Thyroid gland (tissue), 4 donors: ENCODE data around the gene MUS81. TPM values are rescaled to one million over a fixed set of nuclear protein-coding genes. Genes with fewer than 3 reads are reported as not detected.
A peak's percentile ranks its signal among the peaks of the same experiment; 100 is the strongest.

Experiments used
- DNase-seq, 2 donors: peaks; one replicate each; pipeline ENCODE4 v3.0.0-alpha.2; 2019
- H3K27ac ChIP-seq, 3 donors: fragments of 200-600 bp; sonication (generic); 1 replicate in 2 of 3; 2 replicates in 1 of 3; pipeline ENCODE4 v1.5.1; 2016 to 2019; ENCODE audit warnings: mild to moderate bottlenecking in 1 of 3, moderate library complexity in 1 of 3
- H3K27me3 ChIP-seq: fragments of 200-600 bp; sonication (generic); one replicate; pipeline ENCODE4 v1.5.1; 2019
- H3K36me3 ChIP-seq, 2 donors: fragments of 200-600 bp; sonication (generic); one replicate each; pipeline ENCODE4 v1.5.1; 2016 to 2019
- H3K4me1 ChIP-seq, 2 donors: fragments of 200-600 bp; sonication (generic); one replicate each; pipeline ENCODE4 v1.5.1; 2017 to 2019
- H3K4me3 ChIP-seq, 3 donors: fragments of 200-600 bp; sonication (generic); replicated peaks in 1 of 3; 1 replicate in 2 of 3; 2 replicates in 1 of 3; pipeline ENCODE4 v1.5.1; 2016; ENCODE audit warnings: mild to moderate bottlenecking in 1 of 3
- H3K9me3 ChIP-seq: fragments of 200-600 bp; sonication (generic); one replicate; pipeline ENCODE4 v1.5.1; 2017
- POLR2A ChIP-seq, 2 donors: fragments of 450-650 bp; IDR thresholded peaks; one replicate each; pipeline ENCODE4 v1.6.1; 2017; ENCODE audit warnings: antibody characterized with exemption in 2 of 2, mild to moderate bottlenecking in 2 of 2, moderate library complexity in 1 of 2
- WGBS, 2 donors: methylation state at CpG; one replicate each; pipeline ENCODE4 v1.1.5; 2017; 5-methylcytosine and 5-hydroxymethylcytosine counted together
- intact Hi-C: fragments of 100-400 bp; cut with DNase I; formaldehyde crosslinking; loops from one replicate; pipeline ENCODE4 v1.15.1; 2023
- total RNA-seq, 4 donors: library from RNA; depleted of rRNA; stranded (reverse); fragments of >200 nt; gene quantifications; one replicate each; pipeline ENCODE4 v1.2.3, GENCODE V29; 2016
- TF ChIP-seq, protein P1 (sequence below), 6 experiments: fragments of 200-600 bp in 3 of 6; fragments of 450-650 bp in 3 of 6; sonication (generic) in 3 of 6; IDR thresholded peaks; one replicate each; pipeline ENCODE4 v1.5.1; 2016 to 2019; ENCODE audit warnings: antibody characterized with exemption in 6 of 6, mild to moderate bottlenecking in 2 of 6, inconsistent platforms in 1 of 6, moderate library complexity in 1 of 6

The MUS81 gene
- total RNA-seq, 4 donors from 2014 or later = 31.8 to 61.9 (median 42.5) TPM

DNA sequence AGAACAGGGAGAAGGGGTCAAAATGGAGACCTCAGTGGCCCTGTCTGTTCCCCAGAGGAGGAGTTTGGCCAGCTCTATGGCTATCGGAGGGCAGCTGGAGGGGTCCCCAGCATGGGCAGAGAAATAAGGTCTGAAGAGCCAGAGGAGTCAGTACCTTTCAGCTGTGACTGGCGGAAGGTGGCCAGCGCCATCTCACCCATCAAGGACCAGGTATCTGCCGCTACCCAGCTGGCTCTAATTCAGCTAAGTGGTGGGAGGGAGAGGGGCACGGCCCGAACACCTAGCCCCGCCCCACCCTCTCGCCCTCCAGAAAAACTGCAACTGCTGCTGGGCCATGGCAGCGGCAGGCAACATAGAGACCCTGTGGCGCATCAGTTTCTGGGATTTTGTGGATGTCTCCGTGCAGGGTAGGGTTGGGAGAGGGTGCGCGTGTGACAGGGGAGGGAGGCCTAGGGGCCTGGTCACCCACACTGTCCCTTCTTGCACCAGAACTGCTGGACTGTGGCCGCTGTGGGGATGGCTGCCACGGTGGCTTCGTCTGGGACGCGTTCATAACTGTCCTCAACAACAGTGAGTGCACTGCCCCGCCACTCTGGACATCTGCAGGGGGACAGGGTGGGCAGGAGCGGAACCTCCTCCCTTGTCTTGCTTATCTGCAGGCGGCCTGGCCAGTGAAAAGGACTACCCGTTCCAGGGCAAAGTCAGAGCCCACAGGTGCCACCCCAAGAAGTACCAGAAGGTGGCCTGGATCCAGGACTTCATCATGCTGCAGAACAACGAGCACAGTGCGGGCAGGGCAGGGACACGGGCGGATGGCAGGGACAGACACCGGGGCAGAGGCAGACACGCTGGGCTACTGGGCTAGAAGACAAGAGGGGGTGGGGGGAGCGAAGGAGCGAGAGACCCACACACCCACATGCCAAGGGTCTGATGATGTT is 22.2 kb downstream of the MUS81 start:
- no peaks in the 10 kb centered on the region for H3K9me3 ChIP-seq
- DNase-seq = no peak
- peaks cover 12 to 16% of the 10 kb centered on the region in 2 donors for H3K36me3 ChIP-seq
- intact Hi-C loops = loop anchor here (5.0 kb wide), 1 partner anchor 85 kb away; no protein-coding TSS in a partner anchor
- no peaks in the 10 kb centered on the region for H3K27me3 ChIP-seq
- no peak overlapping the region for H3K27ac ChIP-seq
- H3K4me1 ChIP-seq = peaks cover 2 to 4% of the 10 kb centered on the region in 2 donors
- TF ChIP-seq, protein P1, sequence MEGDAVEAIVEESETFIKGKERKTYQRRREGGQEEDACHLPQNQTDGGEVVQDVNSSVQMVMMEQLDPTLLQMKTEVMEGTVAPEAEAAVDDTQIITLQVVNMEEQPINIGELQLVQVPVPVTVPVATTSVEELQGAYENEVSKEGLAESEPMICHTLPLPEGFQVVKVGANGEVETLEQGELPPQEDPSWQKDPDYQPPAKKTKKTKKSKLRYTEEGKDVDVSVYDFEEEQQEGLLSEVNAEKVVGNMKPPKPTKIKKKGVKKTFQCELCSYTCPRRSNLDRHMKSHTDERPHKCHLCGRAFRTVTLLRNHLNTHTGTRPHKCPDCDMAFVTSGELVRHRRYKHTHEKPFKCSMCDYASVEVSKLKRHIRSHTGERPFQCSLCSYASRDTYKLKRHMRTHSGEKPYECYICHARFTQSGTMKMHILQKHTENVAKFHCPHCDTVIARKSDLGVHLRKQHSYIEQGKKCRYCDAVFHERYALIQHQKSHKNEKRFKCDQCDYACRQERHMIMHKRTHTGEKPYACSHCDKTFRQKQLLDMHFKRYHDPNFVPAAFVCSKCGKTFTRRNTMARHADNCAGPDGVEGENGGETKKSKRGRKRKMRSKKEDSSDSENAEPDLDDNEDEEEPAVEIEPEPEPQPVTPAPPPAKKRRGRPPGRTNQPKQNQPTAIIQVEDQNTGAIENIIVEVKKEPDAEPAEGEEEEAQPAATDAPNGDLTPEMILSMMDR (IDR thresholded peaks at IDR 0.05) = no peak
- no peak for TF ChIP-seq POLR2A (IDR thresholded peaks at IDR 0.05)
- no peak overlapping the region for H3K4me3 ChIP-seq
- WGBS, 2 donors = 86 to 90% methylated on average over 21 to 25 of the region's 30 CpGs

DNA sequence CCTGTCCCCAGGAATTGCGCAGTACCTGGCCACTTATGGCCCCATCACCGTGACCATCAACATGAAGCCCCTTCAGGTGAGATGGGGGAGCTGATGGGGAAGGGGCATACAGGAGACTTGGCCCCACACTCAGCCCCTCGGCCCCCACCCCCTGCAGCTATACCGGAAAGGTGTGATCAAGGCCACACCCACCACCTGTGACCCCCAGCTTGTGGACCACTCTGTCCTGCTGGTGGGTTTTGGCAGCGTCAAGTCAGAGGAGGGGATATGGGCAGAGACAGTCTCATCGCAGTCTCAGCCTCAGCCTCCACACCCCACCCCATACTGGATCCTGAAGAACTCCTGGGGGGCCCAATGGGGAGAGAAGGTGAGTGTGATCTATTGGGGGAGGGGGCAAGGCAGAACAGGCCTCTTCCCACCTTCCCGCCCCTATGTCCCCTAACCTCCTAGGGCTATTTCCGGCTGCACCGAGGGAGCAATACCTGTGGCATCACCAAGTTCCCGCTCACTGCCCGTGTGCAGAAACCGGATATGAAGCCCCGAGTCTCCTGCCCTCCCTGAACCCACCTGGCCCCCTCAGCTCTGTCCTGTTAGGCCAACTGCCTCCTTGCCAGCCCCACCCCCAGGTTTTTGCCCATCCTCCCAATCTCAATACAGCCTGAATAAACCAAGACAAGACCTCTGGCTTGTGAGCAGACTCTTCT is 23.0 kb downstream of the MUS81 start:
- TF ChIP-seq, protein P1 (IDR thresholded peaks at IDR 0.05) = no peak
- TF ChIP-seq POLR2A (IDR thresholded peaks at IDR 0.05) = no peak
- Histone ChIP-seq H3K36me3 (peaks cover 12 to 16% of the 10 kb centered on the region in 2 donors), H3K9me3 (no peaks in the 10 kb centered on the region), H3K27ac (no peak overlapping the region), H3K4me1 (peaks cover 8 to 9% of the 10 kb centered on the region in 2 donors), H3K27me3 (no peaks in the 10 kb centered on the region), H3K4me3 (no peak overlapping the region)
- 94 to 97% methylated on average over 13 of the region's 13 CpGs for whole genome bisulfite sequencing, 2 donors
- DNase-seq = no peak
- intact Hi-C loops = loop anchor here (5.0 kb wide), 1 partner anchor 84 kb away; no protein-coding TSS in a partner anchor

DNA sequence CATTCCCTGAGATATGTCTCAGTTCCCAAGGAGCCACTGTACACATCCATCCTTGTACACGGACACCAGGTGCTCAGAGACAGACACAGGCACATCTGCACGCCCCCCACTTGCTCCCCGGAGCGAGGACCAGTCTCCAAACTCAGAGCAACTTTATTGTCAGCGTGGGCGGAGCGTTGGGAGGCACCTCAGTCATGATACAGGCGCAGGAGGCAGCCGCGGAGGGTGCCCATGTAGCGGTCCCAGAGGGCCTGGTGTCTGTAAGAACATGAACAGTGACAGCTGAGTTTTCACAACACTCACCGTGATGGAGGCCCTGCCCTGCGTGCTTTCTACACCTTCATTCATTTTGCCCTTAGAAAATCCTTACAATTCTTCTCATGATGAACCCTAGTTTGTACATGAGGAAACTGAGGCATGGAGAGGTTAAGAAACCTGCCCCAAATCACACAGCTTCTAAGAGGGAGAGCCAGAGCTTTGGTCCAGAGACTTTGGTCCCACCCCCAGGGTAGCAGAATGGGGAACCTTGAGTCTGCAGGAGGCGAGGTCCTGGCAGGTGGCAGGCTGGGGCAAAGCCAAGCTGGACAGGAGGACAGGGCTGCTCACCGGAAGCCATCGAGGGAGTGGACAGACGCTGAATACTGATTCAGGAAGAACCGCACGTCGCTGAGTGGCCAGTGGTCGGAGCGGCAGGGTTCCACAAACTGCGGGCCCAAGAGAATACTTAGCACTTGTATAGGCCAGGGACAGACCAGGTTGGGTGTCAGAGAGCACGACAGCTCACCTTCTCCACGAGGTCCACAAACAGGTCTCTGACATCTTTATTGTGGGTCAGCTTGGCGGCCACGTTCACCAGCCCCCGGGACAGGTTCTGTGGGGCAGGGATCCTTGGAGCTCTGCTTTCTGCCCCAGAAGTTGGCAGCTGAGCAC is 23.8 kb downstream of the MUS81 start:
- TF ChIP-seq, protein P1 (IDR thresholded peaks at IDR 0.05) = no peak
- TF ChIP-seq POLR2A (IDR thresholded peaks at IDR 0.05) = no peak
- Histone ChIP-seq H3K9me3 (no peaks in the 10 kb centered on the region), H3K36me3 (peaks cover 12 to 16% of the 10 kb centered on the region in 2 donors), H3K27ac (no peak overlapping the region), H3K4me3 (no peak overlapping the region), H3K27me3 (no peaks in the 10 kb centered on the region), H3K4me1 (peaks cover 13 to 14% of the 10 kb centered on the region in 2 donors)
- DNase-seq = no peak
- intact Hi-C loops = loop anchor here (5.0 kb wide), 1 partner anchor 83 kb away; no protein-coding TSS in a partner anchor
- 87 to 88% methylated on average over 23 to 28 of the region's 28 CpGs for WGBS, 2 donors

DNA sequence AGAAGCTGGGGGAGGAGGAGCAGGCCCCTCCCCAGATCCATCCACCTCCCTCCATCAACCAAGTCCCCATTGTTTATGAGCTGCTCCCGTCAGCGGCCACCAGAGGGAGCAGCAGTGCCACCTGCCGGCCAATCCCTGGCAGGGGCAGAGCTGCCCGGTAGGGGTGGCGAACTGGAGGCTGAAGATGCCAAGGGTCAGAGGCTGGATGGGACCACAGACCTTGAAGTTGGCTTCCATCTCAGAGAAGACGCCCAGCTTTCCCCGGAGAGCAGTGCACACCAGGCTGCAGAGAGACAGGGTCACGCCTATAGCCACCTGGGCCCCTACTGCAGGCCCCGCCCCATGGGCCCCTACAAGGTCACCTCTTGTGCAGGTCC is 24.5 kb downstream of the MUS81 start:
- intact Hi-C loops = loop anchor here (5.0 kb wide), 1 partner anchor 83 kb away; no protein-coding TSS in a partner anchor
- H3K36me3 ChIP-seq = peaks cover 12 to 16% of the 10 kb centered on the region in 2 donors
- H3K27me3 ChIP-seq = no peaks in the 10 kb centered on the region
- no peak for TF ChIP-seq POLR2A (IDR thresholded peaks at IDR 0.05)
- TF ChIP-seq, protein P1 (IDR thresholded peaks at IDR 0.05) = peak; percentile 93 to 99 (median 98)
- H3K9me3 ChIP-seq = no peaks in the 10 kb centered on the region
- peak; percentile 74 to 79 for DNase-seq
- H3K27ac ChIP-seq = no peak overlapping the region
- 4 to 14% methylated on average over 5 to 8 of the region's 9 CpGs for WGBS, 2 donors
- peaks cover 19 to 20% of the 10 kb centered on the region in 2 donors for H3K4me1 ChIP-seq
- H3K4me3 ChIP-seq = no peak overlapping the region
